ENCODE measurements around the gene ADAP1. TPM values are rescaled to one million over a fixed set of nuclear protein-coding genes. Genes with fewer than 3 reads are reported as not detected.
A peak's percentile ranks its signal among the peaks of the same experiment; 100 is the strongest.

Gene ADAP1
- total RNA-seq, 2 experiments from 2014 or later, result 2.4 to 7.0 TPM

DNA sequence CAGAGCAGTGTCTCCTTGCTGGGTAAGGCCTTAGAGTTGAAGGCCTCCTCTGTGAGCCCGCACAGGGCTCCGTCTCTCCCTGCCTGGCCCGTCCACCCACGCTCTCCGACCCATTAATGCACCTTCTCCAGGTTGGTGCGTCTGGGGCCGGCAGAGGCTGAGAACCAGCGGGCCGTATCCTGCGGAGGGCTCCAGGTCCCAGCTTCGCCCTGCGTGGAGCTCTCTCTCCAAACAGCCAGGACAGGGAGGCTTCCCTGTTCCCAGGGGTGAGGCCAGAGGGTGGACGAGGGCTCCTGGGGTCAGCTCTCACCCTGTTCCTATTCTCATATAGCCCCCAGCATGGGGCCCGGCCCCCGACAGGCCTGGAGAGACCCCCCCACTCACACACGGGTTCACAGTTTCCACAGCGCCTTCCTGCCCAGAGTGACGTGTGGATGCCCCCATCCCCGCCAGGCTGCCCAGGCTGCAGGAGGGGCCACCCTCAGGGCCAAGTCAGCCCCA lies 43.5 kb downstream of the ADAP1 start:
- Histone ChIP-seq H3K79me2 (ENCODE audit: insufficient read depth, low read depth, low read length) (no peaks in the 10 kb centered on the region), H3K9me2 (ENCODE audit: insufficient read depth, low read length) (no peaks in the 10 kb centered on the region), H2AFZ (ENCODE audit: low read length) (no peak overlapping the region), H3K9me3 (ENCODE audit: low read length) (no peaks in the 10 kb centered on the region), H4K20me1 (ENCODE audit: insufficient read depth, low read length) (no peaks in the 10 kb centered on the region), H3K4me1 (ENCODE audit: insufficient read depth, low read length, poor library complexity, severe bottlenecking) (peaks cover 15% of the 10 kb centered on the region), H3K27ac (ENCODE audit: low read depth, low read length, poor library complexity, severe bottlenecking) (no peak overlapping the region), H3K36me3 (ENCODE audit: insufficient read depth, low read length) (no peaks in the 10 kb centered on the region), H3K4me3 (ENCODE audit: low read depth, low read length, poor library complexity, severe bottlenecking) (no peak overlapping the region), H3K4me2 (ENCODE audit: low read length) (no peak overlapping the region)
- TF ChIP-seq, protein P1, sequence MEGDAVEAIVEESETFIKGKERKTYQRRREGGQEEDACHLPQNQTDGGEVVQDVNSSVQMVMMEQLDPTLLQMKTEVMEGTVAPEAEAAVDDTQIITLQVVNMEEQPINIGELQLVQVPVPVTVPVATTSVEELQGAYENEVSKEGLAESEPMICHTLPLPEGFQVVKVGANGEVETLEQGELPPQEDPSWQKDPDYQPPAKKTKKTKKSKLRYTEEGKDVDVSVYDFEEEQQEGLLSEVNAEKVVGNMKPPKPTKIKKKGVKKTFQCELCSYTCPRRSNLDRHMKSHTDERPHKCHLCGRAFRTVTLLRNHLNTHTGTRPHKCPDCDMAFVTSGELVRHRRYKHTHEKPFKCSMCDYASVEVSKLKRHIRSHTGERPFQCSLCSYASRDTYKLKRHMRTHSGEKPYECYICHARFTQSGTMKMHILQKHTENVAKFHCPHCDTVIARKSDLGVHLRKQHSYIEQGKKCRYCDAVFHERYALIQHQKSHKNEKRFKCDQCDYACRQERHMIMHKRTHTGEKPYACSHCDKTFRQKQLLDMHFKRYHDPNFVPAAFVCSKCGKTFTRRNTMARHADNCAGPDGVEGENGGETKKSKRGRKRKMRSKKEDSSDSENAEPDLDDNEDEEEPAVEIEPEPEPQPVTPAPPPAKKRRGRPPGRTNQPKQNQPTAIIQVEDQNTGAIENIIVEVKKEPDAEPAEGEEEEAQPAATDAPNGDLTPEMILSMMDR (conservative IDR thresholded peaks at IDR 0.05; ENCODE audit: low read length), result no peak
- TF ChIP-seq EZH2phosphoT487 (IDR thresholded peaks at IDR 0.05; ENCODE audit: borderline replicate concordance, low read depth, low read length), result no peak
- no TSS peak for BruUV-seq (replicated peaks)
- ChIA-PET POLR2A (interaction anchor here (0.7 kb wide), 1 partner anchor 46 kb away, joined by 3 read pairs; no protein-coding TSS in a partner anchor), CTCF (ENCODE audit: unreplicated experiment) (no interaction called here)
- intact Hi-C loops (cut with micrococcal nuclease; ENCODE audit: unreplicated experiment), result loop anchor here (5.0 kb wide), 1 partner anchor 41 kb away; the partner anchor contains the start of gene ADAP1
- no peak for DNase-seq (ENCODE audit: low spot score)

DNA sequence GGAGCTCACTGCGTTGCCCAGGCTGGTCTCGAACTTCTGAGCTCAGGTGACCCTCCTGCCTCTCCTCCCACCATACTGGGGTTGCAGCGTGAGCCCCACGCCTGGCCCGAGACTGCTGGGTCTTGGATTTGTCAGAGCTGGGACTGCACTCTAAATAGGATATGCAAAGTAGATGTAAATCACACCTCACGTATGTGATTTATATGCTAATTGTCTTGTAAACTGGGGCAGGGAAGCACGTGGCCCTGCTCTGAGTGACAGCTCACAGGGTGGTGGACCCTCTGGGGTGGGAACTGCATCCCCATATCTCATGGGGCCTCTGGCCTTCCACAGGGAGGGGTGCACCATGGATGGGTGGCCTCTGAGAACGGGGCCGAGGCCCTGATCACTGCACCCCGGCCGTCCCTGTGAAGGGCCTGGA lies 44.0 kb downstream of the ADAP1 start:
- DNase-seq (ENCODE audit: low spot score), result peak; percentile 29
- BruUV-seq (replicated peaks), result no TSS peak
- H3K36me3 ChIP-seq (ENCODE audit: insufficient read depth, low read length), result no peaks in the 10 kb centered on the region
- H4K20me1 ChIP-seq (ENCODE audit: insufficient read depth, low read length), result no peaks in the 10 kb centered on the region
- TF ChIP-seq EZH2phosphoT487 (IDR thresholded peaks at IDR 0.05; ENCODE audit: borderline replicate concordance, low read depth, low read length), result no peak
- TF ChIP-seq, protein P1 (conservative IDR thresholded peaks at IDR 0.05; ENCODE audit: low read length), result no peak
- no peak overlapping the region for H3K27ac ChIP-seq (ENCODE audit: low read depth, low read length, poor library complexity, severe bottlenecking)
- H3K4me3 ChIP-seq (ENCODE audit: low read depth, low read length, poor library complexity, severe bottlenecking), result peak overlapping the region; percentile 21
- intact Hi-C loops (cut with micrococcal nuclease; ENCODE audit: unreplicated experiment), result loop anchor here (5.0 kb wide), 1 partner anchor 42 kb away; the partner anchor contains the start of gene ADAP1
- POLR2A ChIA-PET, result interaction anchor here (0.7 kb wide), 2 partner anchors 46 to 113 kb away, joined by 3 read pairs; no protein-coding TSS in a partner anchor
- H3K79me2 ChIP-seq (ENCODE audit: insufficient read depth, low read depth, low read length), result no peaks in the 10 kb centered on the region
- CTCF ChIA-PET (ENCODE audit: unreplicated experiment), result no interaction called here
- no peaks in the 10 kb centered on the region for H3K9me2 ChIP-seq (ENCODE audit: insufficient read depth, low read length)
- peak overlapping the region; percentile 52 for H3K4me2 ChIP-seq (ENCODE audit: low read length)
- H3K9me3 ChIP-seq (ENCODE audit: low read length), result no peaks in the 10 kb centered on the region
- H2AFZ ChIP-seq (ENCODE audit: low read length), result peak overlapping the region; percentile 38
- H3K4me1 ChIP-seq (ENCODE audit: insufficient read depth, low read length, poor library complexity, severe bottlenecking), result peaks cover 15% of the 10 kb centered on the region

Measured in OCI-LY7 (cell line).